Breast epithelium (tissue), 4 donors: ENCODE data around the gene VPS13C. TPM values are rescaled to one million over a fixed set of nuclear protein-coding genes. Genes with fewer than 3 reads are reported as not detected.

Experiments used
- DNase-seq, 2 donors: peaks; one replicate each; pipeline ENCODE4 v3.0.0-alpha.2; 2019; ENCODE audit warnings: low spot score in 2 of 2
- H3K27ac ChIP-seq, 2 donors: fragments of 200-600 bp; sonication (generic) in 1 of 2; one replicate each; pipeline ENCODE4 v1.5.1; 2016 to 2019; ENCODE audit warnings: mild to moderate bottlenecking in 1 of 2
- H3K27me3 ChIP-seq, 2 donors: fragments of 200-600 bp; sonication (generic) in 1 of 2; one replicate each; pipeline versions ENCODE4 v1.5.1 to v1.6.0; 2017 to 2019; ENCODE audit warnings: control low read depth in 1 of 2, mild to moderate bottlenecking in 1 of 2
- H3K36me3 ChIP-seq: fragments of 200-600 bp; one replicate; pipeline ENCODE4 v1.5.1; 2019
- H3K4me1 ChIP-seq, 2 donors: fragments of 200-600 bp; sonication (generic); one replicate each; pipeline ENCODE4 v1.5.1; 2016 to 2019; ENCODE audit warnings: control low read depth in 1 of 2
- H3K4me3 ChIP-seq, 3 donors: fragments of 200-600 bp; sonication (generic); 1 replicate in 2 of 3; 2 replicates in 1 of 3; pipeline ENCODE4 v1.5.1; 2016 to 2019; ENCODE audit warnings: mild to moderate bottlenecking in 3 of 3, moderate library complexity in 2 of 3
- H3K9me3 ChIP-seq, 2 donors: fragments of 200-600 bp; sonication (generic) in 1 of 2; one replicate each; pipeline ENCODE4 v1.5.1; 2016 to 2019; ENCODE audit warnings: control low read depth in 1 of 2
- POLR2A ChIP-seq: fragments of 450-650 bp; IDR thresholded peaks from one replicate; pipeline ENCODE4 v1.6.1; 2016; ENCODE audit warnings: antibody characterized with exemption, mild to moderate bottlenecking, moderate library complexity
- POLR2AphosphoS5 ChIP-seq, 3 donors: sonication (generic); formaldehyde crosslinking; IDR thresholded peaks; one replicate each; pipeline ENCODE4 v1.6.1; 2017; ENCODE audit warnings: antibody characterized with exemption in 3 of 3
- intact Hi-C: fragments of 100-400 bp; cut with DNase I; formaldehyde crosslinking; loops from one replicate; pipeline ENCODE4 v1.15.1; 2023; ENCODE audit warnings: low total_unique reads
- total RNA-seq, 3 donors: library from RNA; depleted of rRNA; stranded (reverse); fragments of >200 nt; gene quantifications; one replicate each; pipeline ENCODE4 v1.1.0, GENCODE V29; 2016
- TF ChIP-seq, protein P1 (sequence below), 3 donors: fragments of 450-650 bp; IDR thresholded peaks; one replicate each; pipeline ENCODE4 v1.5.1; 2016 to 2017; ENCODE audit warnings: antibody characterized with exemption in 3 of 3, mild to moderate bottlenecking in 3 of 3, moderate library complexity in 3 of 3

VPS13C gene
- total RNA-seq, 3 donors from 2014 or later = 94.4 to 140 (median 117) TPM

DNA sequence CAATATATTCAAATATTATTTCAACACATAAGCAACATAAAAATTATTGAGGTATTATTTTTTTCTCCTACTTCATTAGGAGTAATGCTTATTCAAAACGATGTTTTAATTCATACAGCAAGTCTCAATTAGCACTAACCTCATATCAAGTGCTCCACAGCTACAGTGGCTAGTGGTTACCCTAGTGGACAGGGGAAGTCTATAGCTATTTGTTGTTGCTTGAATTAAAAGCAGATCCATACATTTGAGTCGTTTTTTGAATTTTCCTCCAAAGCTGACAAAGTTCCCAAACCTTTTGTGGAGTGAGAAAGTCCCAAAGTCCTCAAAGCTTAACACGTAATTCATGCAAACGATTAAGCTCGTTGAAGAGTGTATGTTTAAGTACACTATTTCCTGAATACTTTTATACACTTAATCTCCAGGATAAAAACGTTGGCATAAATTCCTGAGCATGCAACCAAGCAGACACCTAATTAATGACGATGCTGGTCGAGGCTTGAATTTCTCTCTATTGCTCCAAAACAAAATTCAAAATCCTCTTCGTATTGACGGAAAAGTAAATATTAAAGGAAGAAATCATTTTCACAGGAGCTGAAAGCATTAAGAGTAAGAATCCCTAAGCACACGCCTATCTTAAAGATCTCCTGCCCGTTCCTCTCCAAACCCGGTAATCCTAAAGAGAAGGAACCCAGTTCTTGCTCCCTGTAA is 985 bp downstream of the VPS13C start:
- Histone ChIP-seq H3K9me3 (no peaks in the 10 kb centered on the region), H3K4me1 (peaks cover 0 to 2% of the 10 kb centered on the region in 2 donors), H3K4me3 (peak overlapping the region; percentile 92 to 97 (median 94)), H3K27me3 (no peaks in the 10 kb centered on the region), H3K27ac (peak overlapping the region; percentile 93 to 96), H3K36me3 (no peaks in the 10 kb centered on the region)
- no peak for DNase-seq
- TF ChIP-seq POLR2A (no peak), POLR2AphosphoS5 (IDR thresholded peaks at IDR 0.05) (no peak)
- TF ChIP-seq, protein P1, sequence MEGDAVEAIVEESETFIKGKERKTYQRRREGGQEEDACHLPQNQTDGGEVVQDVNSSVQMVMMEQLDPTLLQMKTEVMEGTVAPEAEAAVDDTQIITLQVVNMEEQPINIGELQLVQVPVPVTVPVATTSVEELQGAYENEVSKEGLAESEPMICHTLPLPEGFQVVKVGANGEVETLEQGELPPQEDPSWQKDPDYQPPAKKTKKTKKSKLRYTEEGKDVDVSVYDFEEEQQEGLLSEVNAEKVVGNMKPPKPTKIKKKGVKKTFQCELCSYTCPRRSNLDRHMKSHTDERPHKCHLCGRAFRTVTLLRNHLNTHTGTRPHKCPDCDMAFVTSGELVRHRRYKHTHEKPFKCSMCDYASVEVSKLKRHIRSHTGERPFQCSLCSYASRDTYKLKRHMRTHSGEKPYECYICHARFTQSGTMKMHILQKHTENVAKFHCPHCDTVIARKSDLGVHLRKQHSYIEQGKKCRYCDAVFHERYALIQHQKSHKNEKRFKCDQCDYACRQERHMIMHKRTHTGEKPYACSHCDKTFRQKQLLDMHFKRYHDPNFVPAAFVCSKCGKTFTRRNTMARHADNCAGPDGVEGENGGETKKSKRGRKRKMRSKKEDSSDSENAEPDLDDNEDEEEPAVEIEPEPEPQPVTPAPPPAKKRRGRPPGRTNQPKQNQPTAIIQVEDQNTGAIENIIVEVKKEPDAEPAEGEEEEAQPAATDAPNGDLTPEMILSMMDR (IDR thresholded peaks at IDR 0.05) = no peak
- intact Hi-C loops = no loop called here

DNA sequence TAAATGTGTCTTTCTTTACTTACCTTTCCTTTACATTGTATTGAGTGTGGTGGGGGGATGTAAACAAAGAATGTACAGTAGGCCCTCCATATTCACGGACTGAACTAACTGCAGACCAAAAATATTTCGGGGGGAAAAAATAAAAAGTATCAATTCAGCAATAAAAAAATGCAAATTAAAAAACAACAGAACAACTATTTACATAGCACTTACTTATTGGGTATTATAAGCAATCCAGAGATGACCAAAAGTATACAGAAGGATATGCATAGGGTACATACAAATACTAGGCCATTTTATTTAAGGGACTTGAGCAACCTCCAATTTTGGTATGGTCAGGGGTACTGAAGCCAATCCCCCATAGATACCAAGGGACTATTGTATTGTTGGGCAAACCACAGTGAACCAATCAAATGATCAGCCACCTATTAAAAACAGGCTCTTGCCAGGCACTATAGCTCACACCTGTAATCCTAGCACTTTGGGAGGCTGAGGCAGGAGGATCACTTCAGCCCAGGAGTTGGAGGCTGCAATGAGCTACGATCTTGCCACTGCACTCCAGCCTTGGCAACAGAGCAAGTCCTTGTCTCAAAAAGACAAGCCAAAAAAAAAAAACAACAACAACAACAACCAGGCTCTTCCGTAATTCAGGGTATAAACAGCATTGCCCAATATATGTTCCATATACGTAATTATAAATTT is 1.8 kb downstream of the VPS13C start:
- intact Hi-C loops = no loop called here
- H3K27me3 ChIP-seq = no peaks in the 10 kb centered on the region
- no peak overlapping the region for H3K4me3 ChIP-seq
- DNase-seq = no peak
- no peak for TF ChIP-seq POLR2A
- TF ChIP-seq, protein P1 (IDR thresholded peaks at IDR 0.05) = no peak
- no peak for TF ChIP-seq POLR2AphosphoS5 (IDR thresholded peaks at IDR 0.05)
- peaks cover 0 to 2% of the 10 kb centered on the region in 2 donors for H3K4me1 ChIP-seq
- H3K9me3 ChIP-seq = no peaks in the 10 kb centered on the region
- H3K36me3 ChIP-seq = no peaks in the 10 kb centered on the region
- no peak overlapping the region for H3K27ac ChIP-seq

DNA sequence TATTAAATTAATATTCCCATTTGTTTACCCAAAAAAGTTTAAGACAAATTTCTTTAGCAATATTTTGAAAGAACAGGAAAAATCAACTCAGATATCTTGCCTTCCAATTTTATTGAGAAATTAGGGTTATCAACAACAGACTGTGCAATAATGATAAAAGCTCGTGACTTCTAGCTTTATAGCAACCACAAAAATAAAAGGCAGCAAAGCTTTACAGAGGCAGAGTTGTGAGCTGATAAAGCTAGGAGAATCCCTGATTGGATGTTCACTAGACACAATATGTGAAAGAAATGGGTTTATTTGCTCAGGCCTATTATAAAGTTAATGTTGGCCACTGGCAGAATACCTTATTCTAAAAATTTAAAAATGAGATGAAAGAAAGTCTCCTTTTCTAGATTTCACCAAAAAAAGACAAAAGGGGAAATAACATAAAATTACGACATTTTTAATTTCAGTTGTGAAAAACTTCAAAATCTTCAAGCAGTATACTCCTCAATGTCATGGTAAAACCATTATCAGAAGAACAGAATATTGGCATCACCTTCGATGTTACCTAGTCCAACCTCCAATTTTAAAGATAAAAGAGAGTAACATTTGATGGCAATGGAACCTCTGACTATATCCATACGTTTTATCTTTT is 2.8 kb downstream of the VPS13C start:
- Histone ChIP-seq H3K4me1 (peaks cover 0 to 2% of the 10 kb centered on the region in 2 donors), H3K4me3 (no peak overlapping the region), H3K9me3 (no peaks in the 10 kb centered on the region), H3K27me3 (no peaks in the 10 kb centered on the region), H3K36me3 (no peaks in the 10 kb centered on the region), H3K27ac (no peak overlapping the region)
- no peak for DNase-seq
- TF ChIP-seq POLR2AphosphoS5 (IDR thresholded peaks at IDR 0.05) (no peak), POLR2A (no peak)
- intact Hi-C loops = no loop called here

DNA sequence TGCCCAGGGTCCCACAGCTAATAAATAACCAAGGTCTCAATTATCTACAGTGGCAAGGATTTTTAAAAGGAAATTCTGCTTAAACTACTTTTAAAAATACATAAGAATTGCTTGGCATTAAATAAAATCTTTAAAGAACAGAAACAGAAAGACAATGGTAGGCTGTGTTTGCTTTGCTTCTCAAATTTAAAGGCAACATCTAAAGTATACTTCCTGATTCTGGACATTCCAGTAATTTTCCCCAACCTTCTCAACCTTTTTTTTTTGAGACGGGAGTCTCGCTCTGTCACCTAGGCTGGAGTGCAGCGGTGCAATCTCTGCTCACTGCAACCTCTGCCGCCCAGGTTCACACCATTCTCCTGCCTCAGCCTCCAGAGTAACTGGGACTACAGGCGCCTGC is 5.3 kb downstream of the VPS13C start:
- TF ChIP-seq POLR2AphosphoS5 (IDR thresholded peaks at IDR 0.05) = no peak
- Histone ChIP-seq H3K9me3 (no peaks in the 10 kb centered on the region), H3K4me1 (peaks cover 0 to 2% of the 10 kb centered on the region in 2 donors), H3K36me3 (no peaks in the 10 kb centered on the region), H3K27ac (no peak overlapping the region), H3K4me3 (no peak overlapping the region), H3K27me3 (no peaks in the 10 kb centered on the region)
- intact Hi-C loops = no loop called here
- DNase-seq = no peak

DNA sequence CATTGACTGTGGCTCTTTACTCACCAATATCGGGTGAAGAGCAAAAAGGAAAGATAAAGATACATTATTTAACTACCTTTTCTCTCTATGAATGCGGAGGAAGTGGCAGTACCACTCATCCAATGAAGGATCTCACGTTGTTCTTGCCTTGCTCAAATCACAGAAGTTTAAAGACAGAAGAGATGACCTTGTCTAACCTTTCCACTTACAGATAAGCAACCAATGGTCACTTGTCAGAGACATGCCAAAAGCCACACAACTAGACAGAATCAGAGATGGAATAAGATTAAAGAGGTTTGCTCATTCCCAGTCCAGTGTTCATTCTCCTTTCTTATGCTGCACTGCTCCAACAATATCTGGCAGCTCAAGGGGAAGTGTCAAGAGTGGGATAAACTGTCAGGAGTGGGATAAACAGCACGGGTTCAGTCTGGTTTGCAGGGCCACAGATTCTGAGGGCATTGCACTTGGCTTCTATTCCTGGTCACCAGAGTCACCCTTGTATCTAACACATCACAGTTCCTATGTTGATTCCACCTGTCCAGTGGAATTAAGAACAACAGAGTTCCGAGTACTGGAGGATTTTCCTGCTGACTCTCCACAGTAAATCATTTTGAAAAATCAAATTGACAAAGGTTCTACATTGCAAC is 6.7 kb downstream of the VPS13C start:
- no peaks in the 10 kb centered on the region for H3K9me3 ChIP-seq
- no peaks in the 10 kb centered on the region for H3K36me3 ChIP-seq
- TF ChIP-seq, protein P1 (IDR thresholded peaks at IDR 0.05) = no peak
- TF ChIP-seq POLR2AphosphoS5 (IDR thresholded peaks at IDR 0.05) (no peak), POLR2A (no peak)
- no peak overlapping the region for H3K4me3 ChIP-seq
- H3K27me3 ChIP-seq = no peaks in the 10 kb centered on the region
- H3K27ac ChIP-seq = no peak overlapping the region
- no peak for DNase-seq
- intact Hi-C loops = no loop called here
- H3K4me1 ChIP-seq = no peaks in the 10 kb centered on the region
